Skeletal muscle cell (primary cell): Measurements from ENCODE around the gene SH3YL1.
A peak's percentile ranks its signal among the peaks of the same experiment; 100 is the strongest.

Experiments used
- DNase-seq: peaks from one replicate; pipeline ENCODE4 v3.0.0-alpha.2; 2010; ENCODE audit warnings: low read depth
- H3K4me3 ChIP-seq: 2 replicates; pipeline ENCODE4 v1.5.1; 2011; ENCODE audit warnings: low read depth, mild to moderate bottlenecking, control low read depth, low read length, moderate library complexity

Gene SH3YL1

GRCh38 chr2:263774-264492, at the start of gene SH3YL1:
Gene SH3YL1 (minus strand): TSS chr2:264032. CDS start chr2:263984, 48 bp downstream.
- peak within 1 kb of the TSS; percentile 96 for H3K4me3 ChIP-seq
- no peak for DNase-seq

GRCh38 chr2:310994-311393, 47.2 kb upstream of the SH3YL1 start:
- no peak overlapping the region for H3K4me3 ChIP-seq

GRCh38 chr2:309954-310510, 46.2 kb upstream of the SH3YL1 start:
- no peak for DNase-seq
- no peak overlapping the region for H3K4me3 ChIP-seq

More at GRCh38 chr2:310994-311393, 47.2 kb upstream of the SH3YL1 start:
- DNase-seq, result no peak

DNA sequence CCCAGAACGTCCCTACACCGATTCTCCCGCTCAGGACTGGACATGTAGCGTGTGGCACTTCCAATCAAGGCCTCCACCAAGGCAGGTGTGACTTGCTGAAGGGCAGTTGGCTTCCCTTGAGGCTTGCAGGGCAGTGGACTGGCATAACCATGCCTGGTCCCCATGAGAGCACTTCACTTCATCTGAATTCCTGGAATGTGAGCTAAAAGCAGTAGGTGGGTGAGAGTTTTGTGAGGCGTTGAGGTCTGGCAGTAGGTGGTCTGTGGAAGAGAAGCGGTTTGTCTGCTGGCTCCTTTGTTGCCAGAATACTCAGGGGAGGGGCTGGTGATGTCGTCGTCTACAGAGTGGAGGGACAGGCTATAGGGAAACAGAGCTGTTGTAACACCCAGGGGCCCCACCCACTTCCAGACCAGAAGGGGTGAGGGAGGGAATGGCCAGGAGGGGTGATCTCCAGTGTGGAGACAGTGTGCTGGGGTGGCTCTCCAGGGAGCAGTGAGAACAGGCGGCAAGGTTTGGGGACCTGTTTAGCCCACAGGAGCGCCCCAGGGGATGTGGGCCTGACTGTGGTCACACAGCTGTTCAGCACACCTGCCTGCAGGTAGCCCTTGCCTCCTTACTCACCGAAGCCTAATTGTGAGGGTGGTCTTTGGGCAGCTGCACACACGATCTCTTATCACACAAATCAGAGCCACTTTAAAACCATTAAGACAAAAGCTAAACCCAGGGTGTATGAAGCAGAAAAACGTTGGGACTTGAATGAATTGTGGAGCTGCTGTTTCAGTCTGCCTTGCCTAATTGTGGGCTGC, 45.5 kb upstream of the SH3YL1 start:
- DNase-seq, result no peak
- no peak overlapping the region for H3K4me3 ChIP-seq

GRCh38 chr2:305366-305765, 41.5 kb upstream of the SH3YL1 start:
- no peak overlapping the region for H3K4me3 ChIP-seq
- no peak for DNase-seq

DNA sequence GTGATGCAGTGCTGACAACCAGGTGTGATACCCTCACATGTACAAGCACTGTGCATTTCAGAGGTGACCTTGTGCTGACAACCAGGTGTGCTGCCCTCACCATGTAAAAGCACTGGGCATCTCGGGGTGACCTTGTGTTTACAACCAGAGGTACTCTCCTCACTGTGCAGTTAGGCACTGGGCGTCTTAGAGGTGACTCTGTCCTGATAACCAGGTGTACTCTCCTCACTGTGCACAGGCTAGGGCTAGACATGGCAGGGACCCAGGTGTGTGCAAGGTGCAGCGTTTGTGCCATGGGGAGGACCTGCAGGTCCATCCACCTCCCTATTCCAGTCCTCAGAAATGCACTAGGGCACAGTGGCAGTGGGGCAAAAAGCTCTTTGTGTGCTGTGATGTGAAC, 32.5 kb upstream of the SH3YL1 start:
- no peak for DNase-seq
- H3K4me3 ChIP-seq, result no peak overlapping the region

GRCh38 chr2:295090-295489, 31.3 kb upstream of the SH3YL1 start:
- no peak overlapping the region for H3K4me3 ChIP-seq
- DNase-seq, result no peak

DNA sequence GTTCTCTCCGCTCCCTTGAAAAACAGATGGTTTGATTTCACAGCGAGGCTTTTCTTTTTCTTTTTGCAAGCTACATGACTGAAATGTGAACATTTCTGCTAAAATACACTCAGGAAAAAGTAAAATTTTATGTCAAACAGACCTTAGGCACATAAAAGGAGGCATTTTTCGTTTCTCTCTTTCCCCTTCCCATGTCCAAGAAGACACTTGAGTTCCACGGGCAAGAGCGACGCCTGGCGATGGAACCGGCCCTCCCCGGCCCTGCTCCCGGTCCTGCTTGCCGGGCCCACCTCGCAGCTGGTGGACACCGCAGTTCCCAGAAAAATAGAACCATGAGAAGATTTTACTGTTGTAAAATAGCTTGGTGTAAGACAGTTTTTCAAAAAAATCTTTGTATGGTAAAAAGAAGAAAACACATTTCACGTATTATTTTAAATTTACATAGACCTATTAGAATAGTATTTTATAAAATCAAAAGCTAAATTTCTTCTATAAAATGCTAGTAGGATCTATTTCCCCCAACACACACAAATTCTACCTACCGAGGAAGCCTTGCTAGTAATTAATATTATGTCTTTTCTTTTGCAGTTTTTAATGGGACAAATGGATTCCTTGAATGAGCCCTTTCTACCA, 26.4 kb upstream of the SH3YL1 start:
- peak overlapping the region; percentile 48 for H3K4me3 ChIP-seq
- DNase-seq, result peak; percentile 28

- H3K4me3 ChIP-seq, result peak overlapping the region; percentile 48
- no peak for DNase-seq
Observed at GRCh38 chr2:289362-290089, 25.7 kb upstream of the SH3YL1 start.

DNA sequence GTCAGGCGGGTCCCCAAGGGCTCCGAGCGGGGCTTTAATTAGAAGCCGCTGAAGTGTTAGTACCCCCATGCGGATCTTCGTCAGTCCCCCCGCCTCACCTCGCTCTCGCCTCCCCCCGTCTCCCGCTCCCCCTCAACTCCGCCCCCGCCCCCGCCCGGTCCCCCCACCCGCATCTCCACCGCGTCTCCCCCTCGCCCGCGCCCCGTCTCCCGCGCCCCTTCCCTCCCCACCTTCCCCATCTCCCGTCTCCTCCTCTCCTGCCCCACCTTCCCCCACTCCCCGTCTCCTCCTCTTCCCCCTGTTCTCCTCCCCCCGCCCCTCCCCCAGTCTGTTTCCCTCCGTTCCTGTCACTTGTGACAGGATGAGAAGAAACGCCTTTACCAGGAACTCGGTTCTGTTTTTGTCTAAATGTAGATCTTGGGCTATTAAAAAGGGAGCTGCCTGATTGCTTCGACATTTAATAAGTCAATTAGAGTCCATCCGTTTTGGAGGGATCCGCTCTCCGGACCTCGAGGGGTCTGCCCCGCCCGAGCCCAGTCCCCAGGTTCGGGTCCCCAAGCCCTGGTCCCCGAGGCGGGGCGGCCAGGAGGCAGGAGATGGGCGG, 25.0 kb upstream of the SH3YL1 start:
- peak overlapping the region; percentile 48 for H3K4me3 ChIP-seq
- DNase-seq, result no peak

- no peak for DNase-seq
- H3K4me3 ChIP-seq, result peak within 1 kb of the TSS; percentile 32
Observed at GRCh38 chr2:287911-288757, 24.3 kb upstream of the SH3YL1 start, which contains the start of gene ALKAL2. Gene ALKAL2 (minus strand): TSS chr2:288091. CDS start chr2:287835, 256 bp downstream.

DNA sequence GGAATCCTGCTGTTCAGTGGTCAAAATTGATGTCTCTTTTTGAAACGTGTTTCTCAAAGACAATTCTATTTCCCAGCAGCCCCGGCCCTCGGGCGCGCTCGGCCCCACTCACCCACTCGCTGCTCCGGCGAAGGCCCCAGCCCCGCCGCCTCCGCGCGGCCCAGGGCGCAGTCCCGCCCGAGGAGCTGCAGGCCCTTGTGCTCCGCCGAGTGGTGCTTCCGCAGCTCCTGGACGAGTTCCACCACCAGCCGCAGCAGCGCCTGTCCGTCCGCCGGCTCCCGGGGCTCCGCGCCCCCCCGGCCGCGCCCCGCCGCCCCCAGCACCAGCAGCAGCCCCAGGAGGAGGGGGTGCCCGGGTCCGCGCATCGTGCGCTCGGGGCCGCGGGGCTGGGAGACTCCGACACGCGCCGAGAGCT, 23.6 kb upstream of the SH3YL1 start:
- no peak for DNase-seq
- peak overlapping the region; percentile 32 for H3K4me3 ChIP-seq

GRCh38 chr2:286774-287392, 23.1 kb upstream of the SH3YL1 start:
- peak overlapping the region; percentile 32 for H3K4me3 ChIP-seq
- DNase-seq, result no peak

DNA sequence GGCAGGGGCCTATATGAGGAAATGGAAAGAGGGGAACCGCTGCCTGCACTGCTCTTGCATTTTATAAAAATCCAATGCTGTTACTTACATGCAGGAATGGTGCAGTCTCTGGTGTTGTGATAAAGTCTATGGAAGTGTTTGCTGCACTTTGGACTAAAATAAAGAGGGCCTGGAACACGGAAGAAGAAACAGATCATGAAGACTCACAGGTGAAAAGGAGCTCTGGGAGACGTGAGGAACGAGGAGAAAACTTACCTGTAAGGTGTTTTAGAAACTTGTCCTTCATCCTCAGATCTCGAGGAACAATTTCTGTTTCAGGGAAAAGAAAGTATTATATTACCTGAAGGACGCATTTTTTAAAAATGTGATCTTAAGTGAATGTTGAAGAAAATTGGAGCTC, 22.2 kb upstream of the SH3YL1 start:
- DNase-seq, result no peak
- no peak overlapping the region for H3K4me3 ChIP-seq

DNA sequence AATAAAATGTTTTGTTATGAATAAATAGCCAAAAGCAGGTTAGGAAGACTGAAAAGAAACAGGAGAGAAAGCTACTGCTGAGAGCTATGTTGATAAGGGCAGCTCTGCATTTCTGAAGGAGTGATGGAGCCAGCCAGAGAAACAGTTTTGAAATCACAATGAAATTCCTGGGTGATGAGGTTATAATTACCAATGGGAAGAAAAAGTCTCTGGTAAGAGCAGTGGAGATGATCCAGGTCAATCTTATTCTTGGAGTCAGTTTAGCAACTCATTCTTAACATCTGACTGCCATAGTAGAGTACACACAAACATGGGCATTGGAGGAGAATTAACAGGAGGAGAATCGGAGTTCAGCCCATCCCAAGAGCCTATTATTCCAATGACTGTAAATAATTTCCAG, 21.7 kb upstream of the SH3YL1 start:
- no peak overlapping the region for H3K4me3 ChIP-seq
- DNase-seq, result peak; percentile 61

DNA sequence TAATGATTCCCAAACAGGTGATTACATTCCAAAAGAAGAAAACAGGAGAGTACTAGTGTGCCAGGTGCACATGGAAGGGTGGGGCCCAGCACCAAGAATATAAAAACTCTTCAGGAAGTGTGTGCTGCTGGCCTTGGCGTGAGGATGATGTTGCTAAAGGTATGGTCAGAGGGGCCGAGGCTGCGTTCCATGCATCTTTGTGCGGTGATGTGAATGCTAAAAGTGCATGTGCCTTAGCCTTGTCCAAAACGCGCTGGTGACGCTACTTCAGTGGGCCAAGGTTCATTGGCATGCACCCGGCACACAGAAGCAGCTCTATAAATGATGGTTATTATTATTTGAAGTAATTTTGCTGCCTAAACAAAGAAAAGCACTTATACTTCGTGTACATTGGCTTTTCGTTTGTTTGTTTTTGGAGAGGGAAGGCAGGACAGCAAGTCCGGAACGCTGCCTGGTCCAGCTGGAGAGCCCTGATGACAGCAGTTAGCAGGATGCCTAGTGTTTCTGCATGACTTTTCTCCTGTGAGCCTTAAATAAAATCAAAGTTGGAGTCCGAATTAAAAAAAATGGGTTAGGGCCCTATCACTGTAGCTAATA, 21.2 kb upstream of the SH3YL1 start:
- DNase-seq, result no peak
- H3K4me3 ChIP-seq, result no peak overlapping the region
